ENCODE measurements around the gene IFNA21.

DNA sequence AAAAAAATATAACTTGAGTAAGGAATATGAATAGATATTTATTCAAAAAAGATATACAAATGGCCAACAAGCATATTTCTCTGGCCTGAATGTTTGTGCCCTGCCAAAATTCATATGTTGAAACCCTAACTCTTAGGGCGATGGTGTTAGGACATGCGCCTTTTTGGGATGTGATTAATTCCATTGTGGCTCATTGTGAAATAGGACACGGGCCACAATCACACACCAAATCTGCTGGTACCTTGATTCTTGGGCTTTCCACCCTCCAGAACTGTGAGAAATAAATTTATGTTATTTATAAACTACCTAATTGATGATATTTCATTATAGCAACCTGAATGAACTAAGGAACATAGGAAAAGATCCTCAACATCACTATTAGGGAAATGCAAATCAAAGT lies 5.7 kb upstream of the IFNA21 start:
- TF ChIP-seq, protein P1, sequence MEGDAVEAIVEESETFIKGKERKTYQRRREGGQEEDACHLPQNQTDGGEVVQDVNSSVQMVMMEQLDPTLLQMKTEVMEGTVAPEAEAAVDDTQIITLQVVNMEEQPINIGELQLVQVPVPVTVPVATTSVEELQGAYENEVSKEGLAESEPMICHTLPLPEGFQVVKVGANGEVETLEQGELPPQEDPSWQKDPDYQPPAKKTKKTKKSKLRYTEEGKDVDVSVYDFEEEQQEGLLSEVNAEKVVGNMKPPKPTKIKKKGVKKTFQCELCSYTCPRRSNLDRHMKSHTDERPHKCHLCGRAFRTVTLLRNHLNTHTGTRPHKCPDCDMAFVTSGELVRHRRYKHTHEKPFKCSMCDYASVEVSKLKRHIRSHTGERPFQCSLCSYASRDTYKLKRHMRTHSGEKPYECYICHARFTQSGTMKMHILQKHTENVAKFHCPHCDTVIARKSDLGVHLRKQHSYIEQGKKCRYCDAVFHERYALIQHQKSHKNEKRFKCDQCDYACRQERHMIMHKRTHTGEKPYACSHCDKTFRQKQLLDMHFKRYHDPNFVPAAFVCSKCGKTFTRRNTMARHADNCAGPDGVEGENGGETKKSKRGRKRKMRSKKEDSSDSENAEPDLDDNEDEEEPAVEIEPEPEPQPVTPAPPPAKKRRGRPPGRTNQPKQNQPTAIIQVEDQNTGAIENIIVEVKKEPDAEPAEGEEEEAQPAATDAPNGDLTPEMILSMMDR (IDR thresholded peaks at IDR 0.05) = no peak
- no peak for TF ChIP-seq POLR2A (IDR thresholded peaks at IDR 0.05)
